8988T (cell line): ENCODE data around the gene TOX2.

Experiments
- DNase-seq: peaks from one replicate; pipeline ENCODE4 v3.0.0; 2011

Gene TOX2

DNA sequence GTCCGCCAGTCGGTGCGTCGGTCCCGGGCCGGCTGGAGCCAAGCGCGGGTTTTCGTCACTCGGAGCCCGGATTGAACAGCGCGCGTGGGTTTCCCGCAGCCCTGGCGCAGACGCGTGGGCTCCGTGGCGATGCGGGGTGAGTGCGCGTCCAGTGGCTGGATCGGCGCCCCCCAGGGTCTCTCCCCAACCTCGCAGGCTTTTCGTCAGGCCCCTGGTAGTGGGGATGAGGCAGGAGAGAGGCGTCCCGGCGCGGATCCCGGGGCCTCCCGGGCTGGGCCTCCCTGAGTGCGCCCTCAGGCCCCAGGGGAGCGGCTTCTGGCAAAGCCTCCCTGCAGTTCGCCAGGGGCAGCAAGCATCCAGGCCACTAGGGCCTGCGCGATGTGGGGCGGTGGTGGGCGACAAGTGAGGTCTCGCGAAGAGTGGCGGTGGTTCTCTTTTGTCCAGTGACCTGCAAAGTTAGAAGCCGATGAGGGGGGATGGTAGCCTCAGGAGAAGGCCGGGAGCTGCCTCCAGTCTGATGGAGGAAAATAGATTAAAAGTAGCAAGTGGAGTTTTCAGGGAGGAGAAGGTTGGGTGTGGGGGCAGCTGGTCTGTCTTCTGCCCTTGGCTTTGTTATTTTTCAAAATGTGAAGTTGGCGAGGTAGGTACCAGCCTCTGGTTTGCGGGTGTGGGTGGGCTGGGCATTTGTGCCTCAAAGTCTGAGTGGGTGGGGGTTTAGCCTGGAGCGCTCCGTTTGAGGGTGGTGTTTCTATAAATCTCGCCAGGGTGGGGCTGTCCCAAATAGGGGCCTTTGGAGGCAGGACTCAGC is 1.6 kb downstream of the TOX2 start:
- DNase-seq = no peak

DNA sequence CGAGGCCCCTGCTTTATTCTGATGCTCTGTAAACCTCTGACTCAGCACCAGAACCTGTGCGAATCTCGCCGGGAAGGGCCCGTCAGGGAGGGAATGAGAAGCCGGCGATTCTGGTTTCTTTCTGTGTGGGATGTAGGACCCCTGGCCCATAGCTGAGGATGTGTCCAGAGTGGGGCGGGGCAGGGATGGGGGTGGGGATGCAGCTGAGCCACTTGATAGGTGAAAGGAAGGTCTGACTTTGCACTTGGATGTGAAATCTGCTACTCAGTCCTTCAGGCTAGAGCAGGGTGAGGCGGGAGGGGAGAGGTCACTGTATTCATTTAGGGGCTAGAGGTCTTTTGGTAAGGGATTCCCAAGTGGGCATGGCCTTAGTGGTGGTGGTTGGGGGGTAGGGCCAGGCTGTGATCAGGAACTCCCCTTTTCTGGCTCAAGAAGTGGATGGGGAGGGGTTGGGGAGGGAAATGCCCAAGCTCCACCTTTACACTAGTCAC is 2.3 kb downstream of the TOX2 start:
- no peak for DNase-seq

DNA sequence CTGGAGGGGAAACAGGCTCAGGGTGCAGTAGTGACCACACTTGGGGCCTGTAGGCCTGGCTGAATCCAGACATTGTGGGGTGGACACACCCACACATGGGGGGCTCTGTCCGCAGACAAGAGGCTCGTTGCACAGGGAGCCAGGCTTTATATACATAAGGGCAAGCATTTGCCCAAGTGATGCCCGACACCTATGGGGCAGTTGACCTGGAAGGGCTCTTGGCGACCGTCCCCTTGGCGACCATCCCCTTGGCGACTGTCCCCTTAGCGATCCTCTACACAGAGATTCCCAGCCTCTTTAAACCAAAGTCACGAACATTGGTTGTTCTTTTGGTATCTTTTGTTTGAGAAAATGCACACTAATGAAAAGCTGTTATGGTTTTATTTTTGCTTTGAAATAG is 2.7 kb downstream of the TOX2 start:
- no peak for DNase-seq

DNA sequence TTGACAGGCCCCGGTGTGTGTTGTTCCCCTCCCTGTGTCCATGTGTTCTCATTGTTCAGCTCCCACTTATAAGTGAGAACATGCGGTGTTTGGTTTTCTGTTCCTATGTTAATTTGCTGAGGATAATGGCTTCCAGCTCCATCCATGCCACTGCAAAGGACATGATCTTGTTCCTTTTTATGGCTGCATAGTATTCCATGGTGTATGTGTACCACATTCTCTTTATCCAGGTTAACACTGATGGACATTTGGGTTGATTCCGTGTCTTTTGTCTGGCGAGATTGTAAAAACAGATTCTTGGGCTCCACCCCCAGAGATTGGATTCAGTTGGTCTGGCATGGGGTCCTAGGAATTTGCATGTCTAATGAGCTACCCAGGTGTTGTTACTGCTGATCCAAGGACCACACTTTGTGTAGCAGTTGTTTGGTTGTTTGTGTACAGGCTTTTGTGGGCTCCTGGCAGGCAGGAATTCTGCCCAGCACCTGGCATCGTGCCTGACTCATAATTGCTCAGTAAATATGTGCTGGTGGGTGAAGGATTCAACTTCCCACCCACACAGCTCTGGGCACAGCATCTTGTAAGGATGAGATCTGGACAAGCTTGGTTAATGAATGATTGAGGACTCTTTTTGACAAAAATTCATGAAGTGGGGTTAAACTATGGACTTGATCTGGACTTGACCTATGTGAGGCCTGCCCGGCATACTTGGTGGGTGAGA is 5.2 kb downstream of the TOX2 start:
- no peak for DNase-seq

DNA sequence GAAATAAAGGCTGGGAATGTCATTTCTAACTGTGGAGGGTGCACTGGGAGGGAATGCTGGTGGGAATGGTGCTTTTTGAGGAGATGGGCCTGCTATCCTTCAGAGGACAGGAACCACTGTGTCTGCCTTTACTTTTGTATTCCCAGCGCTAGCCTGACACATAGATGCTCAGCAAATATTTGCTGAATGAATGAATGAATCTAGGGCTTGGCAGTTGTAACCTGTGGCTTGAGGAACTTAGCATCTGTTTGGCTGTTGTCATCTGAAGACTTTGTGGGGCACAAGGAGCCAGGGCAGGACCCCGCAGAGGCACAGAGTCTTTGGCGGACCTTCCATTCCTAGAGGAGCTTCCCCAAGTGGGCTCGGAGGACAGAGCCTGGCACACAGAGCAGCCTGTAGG is 6.1 kb downstream of the TOX2 start:
- no peak for DNase-seq

DNA sequence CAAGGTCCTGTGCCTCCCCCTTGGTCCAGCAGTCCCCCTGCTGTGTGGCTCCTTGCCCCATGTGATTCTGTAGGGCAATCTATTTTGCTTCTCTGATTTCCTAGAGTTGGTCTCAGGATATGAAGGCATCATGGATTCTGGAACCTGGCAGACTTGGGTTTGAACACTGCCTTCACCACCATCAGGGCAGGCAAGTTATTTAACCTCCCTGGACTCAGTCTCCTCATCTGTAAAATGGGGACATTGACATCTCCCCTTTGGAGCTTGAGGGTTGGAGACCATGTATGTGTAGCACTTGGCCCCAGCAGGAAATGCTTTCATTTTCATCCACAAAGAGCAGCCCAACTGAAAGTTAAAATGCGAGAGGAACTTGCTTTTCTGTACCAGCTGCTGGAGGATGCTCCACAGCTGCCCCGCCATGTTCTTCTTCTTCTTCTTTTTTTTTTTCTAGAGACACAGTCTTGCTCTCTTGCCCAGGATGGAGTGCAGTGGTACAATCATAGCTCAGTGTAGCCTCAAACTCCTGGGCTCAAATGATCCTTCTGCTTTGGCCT is 6.7 kb downstream of the TOX2 start:
- DNase-seq = no peak

DNA sequence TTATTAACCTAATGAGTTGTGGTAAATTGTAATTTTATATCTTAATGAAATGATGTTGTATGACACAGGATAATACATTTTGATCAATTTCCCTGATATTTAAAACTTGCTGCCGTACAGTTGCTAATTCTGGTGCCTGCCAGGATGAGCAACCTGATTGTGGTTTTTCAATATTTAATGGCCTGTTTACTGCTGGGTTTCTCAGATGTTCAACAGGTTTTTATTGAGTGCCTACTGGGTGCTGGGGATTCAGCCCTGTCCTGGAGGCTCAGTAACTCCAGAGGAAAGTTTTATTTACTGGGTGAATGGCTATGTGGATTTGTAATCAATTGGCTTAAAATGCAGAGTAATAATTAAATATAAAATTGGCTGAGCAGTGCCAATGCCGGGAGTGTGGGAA is 8.0 kb downstream of the TOX2 start:
- DNase-seq = no peak

DNA sequence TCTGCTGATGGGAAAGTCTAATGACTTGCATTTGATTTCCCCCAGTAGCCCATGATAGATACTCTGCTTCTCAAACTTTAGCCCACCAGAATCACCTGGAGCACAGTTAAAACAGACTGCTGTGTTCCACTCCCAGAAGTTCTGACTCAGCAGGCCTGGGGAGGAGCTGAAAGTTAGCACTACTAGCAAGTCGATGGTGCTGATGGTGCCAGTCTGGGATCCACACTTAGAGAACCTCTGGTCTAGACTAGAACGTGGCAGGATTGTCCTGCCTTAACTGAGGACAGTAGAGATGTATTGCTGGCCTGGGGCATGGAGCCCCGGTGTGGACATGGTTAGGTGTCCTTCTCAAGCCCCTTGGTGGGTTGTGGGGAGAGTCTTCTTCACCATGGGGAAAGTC is 8.7 kb downstream of the TOX2 start:
- DNase-seq = no peak

DNA sequence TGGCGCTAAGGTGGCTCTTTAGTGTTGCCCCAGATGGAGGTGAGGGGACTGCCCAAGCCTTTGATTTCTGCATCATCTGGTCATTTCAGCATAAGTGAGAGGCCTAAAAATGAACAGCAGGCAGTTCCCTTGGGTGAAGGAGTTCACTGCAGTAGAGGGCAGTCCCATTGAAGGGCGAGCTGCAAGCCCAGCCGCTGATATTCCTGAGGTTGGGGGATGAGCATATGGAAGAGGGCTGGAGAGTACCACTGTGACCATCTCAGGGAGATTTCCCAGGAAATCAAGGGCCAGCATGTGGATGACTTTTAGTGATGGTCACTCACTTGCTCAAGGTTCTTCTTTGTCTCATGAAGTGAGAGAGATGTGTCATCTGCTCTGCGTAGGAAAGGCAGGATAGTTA is 9.3 kb downstream of the TOX2 start:
- no peak for DNase-seq

DNA sequence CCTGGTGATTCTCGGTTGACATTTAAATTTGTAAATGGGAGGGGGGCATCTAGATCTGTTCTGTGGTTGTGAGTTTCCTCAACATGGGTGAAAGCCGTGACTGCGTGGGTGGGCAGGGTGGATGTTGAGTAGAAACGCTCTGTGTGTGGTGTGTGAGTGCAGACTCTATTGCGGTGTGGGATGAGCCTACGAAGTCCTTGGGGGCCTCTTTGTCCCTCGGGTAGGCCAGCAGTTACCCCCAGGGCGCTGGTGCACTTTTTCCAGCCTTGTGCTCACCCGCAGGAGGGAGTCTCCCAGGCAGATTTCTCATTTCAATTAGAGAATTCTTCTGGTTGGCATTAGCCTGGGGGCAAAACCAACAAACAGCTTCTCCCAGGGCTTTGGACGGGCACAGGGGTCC is 10.6 kb downstream of the TOX2 start:
- no peak for DNase-seq

DNA sequence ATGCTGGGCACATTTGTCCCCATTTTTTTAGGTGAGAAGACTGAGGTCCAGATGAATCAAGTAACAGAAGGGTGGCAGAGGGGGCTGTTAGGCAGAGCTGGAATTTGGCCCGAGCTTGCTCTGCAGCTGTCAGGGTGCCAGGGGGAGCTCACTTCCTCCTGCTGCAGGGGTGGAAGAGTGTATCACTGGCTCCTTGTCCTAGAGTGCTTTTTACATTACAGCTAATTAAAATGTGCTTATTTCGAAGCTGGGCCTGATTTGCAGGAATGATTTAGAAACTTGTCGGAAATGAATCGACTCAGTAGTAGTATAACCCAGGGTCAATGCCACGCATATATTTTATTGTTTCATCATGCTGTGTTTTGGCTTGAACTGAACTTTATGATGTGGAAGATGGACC is 11.1 kb downstream of the TOX2 start:
- no peak for DNase-seq

DNA sequence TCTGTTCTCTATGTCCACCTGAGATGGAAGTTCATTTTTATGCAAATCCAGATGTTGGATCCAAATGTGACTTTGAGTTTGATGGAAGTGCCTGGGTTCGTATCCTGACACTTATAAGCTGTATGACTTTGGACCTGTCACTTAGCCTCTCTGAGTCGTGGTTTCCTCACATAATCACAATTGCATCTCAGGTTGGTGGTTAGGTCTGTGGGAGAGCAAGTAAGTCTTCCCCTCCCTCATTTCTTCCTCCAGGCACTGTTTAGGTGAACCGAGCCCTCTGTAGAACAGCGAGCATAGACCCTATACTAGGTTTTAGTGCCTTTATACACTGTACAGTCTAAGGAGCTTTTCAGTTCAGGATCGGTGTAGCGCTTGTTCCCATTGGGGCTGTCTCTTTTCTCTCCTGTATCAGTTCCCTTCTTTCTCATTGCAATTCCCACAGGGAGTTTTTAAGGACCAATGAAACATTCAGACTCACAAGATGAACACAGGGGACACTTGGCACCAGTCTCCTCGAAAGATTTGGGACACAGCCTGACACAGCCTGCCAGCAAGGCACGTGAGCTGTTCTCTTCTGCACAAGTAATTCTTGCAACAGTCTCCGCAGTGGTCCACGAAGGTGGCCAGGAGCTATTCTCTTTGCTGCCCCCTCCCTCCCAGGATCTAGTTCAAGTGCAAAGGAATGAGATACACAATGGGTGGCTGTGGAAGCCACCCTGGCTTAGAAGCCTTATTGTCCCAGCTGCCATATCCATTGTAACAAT is 11.8 kb downstream of the TOX2 start:
- no peak for DNase-seq

DNA sequence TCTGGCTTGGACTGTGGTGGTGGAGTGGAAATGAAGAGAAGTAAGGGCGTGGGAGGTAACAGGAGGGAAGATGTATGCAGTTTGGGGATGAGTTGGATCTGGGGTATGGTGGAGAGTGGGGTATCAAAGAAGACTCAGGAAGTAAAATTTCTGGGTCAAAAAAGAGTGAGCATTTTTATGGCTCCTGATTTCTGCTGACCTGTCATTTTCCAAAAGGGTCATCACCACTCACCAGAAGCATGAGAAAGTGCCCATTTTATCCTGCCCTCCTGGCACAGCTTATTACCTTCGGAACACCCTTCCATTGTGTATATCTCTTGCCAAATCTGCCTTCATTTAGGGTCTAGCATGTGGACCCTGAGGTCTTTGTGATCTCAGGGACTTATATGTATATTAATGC is 17.3 kb downstream of the TOX2 start:
- DNase-seq = no peak

DNA sequence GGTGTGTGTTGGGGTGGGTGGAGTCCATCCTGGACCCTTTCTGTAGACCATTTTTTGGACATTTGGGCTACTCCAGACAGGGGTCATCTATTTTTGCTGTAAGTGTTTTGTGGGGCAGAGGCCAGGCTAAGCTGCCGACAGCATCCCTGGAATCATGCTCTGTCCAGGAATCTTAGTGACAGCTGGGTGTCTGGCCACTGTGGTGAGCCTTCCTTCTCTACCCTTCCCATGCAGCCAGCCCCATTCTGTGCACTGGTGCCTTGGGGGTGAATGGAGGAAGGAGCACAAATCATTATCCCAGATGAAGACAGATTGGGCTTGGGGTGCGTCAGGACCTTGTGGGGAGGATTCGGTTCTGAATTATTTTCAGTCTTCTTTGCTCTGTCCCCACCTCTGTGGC is 20.2 kb downstream of the TOX2 start:
- no peak for DNase-seq

DNA sequence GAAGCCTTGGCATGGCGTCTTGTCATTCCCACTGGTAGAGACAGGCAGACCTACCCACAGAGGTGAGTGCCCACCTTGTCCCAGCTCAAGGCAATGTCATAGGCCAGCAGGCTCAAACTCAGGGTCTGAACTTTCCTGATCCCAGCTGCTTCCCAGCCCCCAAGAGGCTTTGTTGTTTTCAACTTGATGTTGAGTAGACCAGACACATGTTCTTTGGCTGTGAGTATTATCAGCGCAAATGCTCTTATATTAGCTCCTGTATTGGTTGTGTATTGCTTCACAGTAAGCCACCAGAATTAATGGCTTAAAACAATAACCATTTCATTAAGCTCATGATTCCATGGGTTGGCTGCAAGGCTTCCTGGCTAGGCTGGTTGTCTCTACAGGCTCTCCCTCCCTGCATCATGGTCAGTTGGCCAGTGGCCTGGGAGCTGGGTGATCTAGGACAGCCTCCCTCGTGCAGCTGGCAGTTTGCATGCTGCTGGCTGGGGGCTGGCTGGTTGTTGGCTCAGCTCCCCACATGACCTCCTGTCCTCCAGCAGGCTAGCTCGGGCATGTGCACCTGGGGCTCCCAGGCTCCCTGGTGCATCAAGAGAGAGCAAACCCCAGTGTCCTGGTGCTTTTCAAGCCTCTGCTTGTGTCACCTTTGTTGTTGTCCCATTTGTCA is 21.6 kb downstream of the TOX2 start:
- no peak for DNase-seq

DNA sequence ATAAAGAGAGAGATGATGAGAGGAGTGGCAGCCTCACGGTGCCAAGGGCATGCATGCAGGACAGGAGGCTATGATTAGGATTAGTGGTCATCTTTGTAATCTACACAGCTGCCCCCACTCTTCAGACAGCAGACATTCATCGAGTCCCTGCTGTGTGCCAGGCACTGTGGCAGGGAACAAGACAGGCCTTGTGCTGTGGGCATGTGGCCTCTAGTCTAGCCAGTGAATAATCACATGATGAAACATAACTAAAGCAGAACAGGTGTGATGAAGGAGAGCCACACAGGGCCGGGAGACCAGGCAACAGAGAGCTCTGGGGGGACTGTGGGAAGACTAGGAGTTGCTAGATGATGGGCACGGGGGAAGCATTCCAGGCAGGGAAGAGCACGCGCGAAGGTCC is 22.2 kb downstream of the TOX2 start:
- no peak for DNase-seq

DNA sequence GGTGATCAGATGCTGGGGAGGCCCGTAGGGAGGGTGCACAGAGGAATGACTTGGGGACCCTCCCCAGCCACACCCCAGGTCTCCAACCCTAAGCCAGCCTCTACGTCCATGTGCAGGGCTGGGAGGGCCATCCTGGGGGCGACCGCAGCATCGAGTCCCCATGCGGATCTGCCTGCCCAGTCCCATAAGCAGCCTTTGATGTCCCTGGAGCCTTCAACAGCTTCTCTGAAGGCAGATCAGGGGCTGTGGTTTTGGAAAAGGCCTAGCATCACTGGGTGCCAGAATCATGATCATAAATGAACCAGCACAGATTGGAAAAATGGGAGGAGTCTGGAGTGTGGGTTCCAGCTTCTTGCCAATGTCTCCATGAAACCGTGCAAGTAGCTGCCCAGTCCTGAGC is 22.9 kb downstream of the TOX2 start:
- no peak for DNase-seq

DNA sequence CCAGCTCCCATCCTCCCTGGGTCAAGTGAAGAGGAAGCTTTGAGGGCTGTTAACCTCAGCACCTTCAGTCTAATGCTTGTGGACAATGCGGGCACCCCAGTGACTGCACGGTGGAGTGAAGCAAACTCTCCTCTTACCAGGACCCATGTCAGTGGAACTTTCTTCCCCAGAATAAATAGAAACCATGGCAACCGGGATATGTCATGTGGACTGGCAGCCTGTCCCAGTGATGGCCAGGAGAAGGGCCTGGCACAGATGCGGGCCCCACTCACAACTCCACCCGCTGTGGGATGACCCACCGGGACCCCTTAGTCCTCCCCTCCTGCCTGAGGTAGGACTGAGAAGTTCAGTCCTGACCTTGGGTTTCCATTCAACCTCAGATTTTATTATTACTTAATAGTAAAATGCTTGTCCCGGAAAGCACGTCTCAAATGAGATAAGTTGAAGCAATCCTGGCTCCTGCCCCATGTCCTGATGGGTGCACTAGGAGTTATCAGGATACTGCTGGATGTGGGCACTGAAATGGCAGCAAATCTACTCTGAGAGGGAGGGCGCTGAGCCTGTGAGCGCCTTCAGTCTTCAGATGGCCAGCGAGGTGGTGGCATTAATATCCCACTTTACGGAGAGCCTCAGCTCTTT is 23.5 kb downstream of the TOX2 start:
- no peak for DNase-seq

DNA sequence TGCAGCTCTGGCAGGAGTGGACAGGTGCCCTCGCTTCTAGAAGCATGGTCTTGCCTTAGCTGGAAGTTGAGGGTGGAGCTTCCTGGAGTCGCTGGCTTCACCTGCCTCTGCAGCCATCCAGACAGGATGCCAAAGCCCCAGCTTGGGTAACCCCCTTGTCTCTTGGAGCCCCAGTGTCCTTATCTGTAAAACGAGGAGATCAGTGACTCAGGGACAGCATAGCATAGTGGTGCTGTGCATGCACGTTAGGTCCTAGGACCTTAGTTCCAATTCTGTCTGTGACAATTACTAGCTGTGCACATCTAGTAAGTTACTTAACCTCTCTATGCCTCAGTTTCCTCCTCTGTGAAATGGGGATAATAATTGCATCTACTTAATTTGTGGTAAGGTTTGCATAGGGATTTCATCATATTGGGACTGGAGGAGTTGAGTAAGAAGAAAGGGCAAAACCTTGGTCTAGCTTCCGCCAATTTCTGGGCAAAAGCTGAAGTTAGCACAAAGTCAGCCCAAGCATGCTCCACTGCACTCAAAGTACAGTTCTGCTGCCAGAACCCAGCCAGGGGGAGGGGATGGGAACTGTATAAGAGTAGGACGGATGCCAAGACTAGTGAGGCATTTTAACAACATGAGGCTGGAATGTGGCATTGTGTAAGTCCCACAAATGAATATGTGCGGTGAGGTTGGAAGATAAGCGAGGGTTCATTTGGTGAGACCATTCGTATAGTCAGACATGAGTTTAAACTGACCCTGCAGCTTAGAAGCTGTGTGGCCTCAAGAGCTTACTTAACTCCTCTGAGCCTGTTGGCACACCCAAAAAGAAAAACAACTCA is 24.5 kb downstream of the TOX2 start:
- no peak for DNase-seq

DNA sequence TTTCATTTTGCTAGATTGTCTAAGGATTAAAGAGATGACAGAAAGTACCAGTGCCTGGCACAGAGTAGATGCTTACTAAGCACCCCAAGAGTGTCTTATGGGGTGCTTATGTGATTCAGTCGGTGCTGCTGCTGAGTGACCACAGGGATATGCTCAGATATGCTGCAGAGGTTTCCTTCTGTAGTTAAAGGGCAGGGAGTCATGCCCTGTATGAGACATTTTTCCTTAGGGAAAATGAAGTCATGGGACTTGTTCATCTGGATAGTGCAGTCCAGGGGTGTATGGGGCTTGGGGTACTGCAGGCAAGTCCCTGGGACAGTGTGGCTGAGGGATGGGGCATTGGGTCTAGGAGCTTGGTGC is 25.1 kb downstream of the TOX2 start:
- DNase-seq = no peak

DNA sequence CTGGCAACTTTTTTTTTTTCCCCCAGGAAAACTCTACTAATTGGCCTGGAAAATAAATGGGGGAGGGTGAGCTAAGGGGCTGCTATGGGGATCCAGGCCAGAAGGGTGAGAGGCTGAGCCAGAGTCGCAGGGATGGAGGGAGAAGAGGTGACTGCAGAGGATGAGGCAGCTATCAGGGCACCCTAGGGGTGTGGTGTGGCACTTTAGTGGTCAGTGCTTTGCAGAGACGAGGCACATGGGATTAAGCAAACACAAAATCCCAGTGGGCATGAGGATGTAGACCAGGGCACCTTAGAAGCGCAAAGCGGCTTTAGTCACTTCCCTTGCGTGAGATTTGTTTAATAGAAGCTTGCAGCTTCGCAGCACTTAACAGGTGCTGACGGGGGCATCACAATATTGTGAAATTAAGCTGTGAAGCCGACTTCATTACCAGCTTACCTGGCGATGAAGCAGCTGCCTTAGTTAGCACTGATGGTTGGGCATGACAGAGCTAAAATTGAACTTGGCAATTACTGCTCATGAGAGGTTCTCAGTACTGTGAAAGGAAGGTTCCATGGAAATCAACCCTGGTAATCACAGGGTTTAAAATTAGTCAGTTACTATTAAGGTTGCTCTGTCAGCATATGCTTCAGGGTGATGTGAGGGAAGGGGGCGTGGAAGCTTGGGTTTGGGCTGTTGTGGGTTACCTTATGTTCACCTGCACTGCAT is 26.0 kb downstream of the TOX2 start:
- no peak for DNase-seq
